HCT116 (cell line): ENCODE data around the gene OSCP1. TPM values are rescaled to one million over a fixed set of nuclear protein-coding genes. Genes with fewer than 3 reads are reported as not detected.
"Not testable (repeated sequence)": the region's sequence is repeated elsewhere in the genome, so short reads cannot be mapped to it uniquely, and the experiment has no call there.

Experiments used
- ATAC-seq: fragments of 200-7000 bp; cut with Tn5 transposase; 2 replicates; pipeline ENCODE4 v1.9.1; 2020; ENCODE audit warnings: mild to moderate bottlenecking, moderate library complexity
- BruUV-seq: library from RNA; stranded (reverse); fragments of 400-500 nt; replicated peaks from 2 replicates; lab custom pipeline; 2021; lab: Mats Ljungman, UMichigan
- CTCF ChIA-PET: fragments of 300-600 bp; sonication (Branson Sonifier 250); formaldehyde crosslinking; loops from one replicate; lab custom pipeline; 2021; ENCODE audit warnings: antibody characterized with exemption; lab: Charles Lee
- POLR2A ChIA-PET: fragments of 300-600, 350-600 bp; sonication (Branson Sonifier 250); formaldehyde crosslinking; loops from one replicate; lab custom pipeline; 2021; ENCODE audit warnings: antibody characterized with exemption; lab: Charles Lee
- RAD21 ChIA-PET, 2 experiments: fragments of 300-600 bp; sonication (Branson Sonifier 250); formaldehyde crosslinking; loops; one replicate each; lab custom pipeline; 2023; ENCODE audit warnings: low total read pairs in 2 of 2; ENCODE audit not compliant: uncharacterized antibody in 2 of 2, unreplicated experiment in 2 of 2, low non-redundant PET in 1 of 2; lab: Charles Lee
- DNase-seq: peaks from one replicate; pipeline ENCODE4 v3.0.0-alpha.2; 2010; ENCODE audit warnings: low read depth, low spot score
- H2AFZ ChIP-seq: fragments of 200-600 bp; shearing (Covaris generic), sonication (generic); 2 replicates; pipeline ENCODE4 v1.6.1; 2017; ENCODE audit warnings: low read depth, mixed run types, mixed read lengths, antibody characterized with exemption, low read length; ENCODE audit not compliant: poor library complexity, severe bottlenecking
- H3K27ac ChIP-seq: 2 replicates; pipeline ENCODE4 v1.5.1; 2012; ENCODE audit warnings: low read depth, low read length
- H3K27me3 ChIP-seq: fragments of 200-600 bp; sonication (generic); 2 replicates; pipeline ENCODE4 v1.6.1; 2016; ENCODE audit warnings: mixed run types, low read length, mixed read lengths; ENCODE audit not compliant: insufficient read depth
- H3K36me3 ChIP-seq, 2 experiments: fragments of 200-500 bp in 1 of 2; fragments of 200-600 bp in 1 of 2; sonication (Bioruptor generic) in 1 of 2; sonication (generic) in 1 of 2; 2 replicates each; pipeline versions ENCODE4 v1.5.1 to v1.6.1; 2014 to 2016; ENCODE audit warnings: low read length in 2 of 2, inconsistent platforms in 1 of 2, mixed read lengths in 1 of 2, mixed run types in 1 of 2; ENCODE audit not compliant: insufficient read depth in 2 of 2, control insufficient read depth in 1 of 2
- H3K4me1 ChIP-seq, 2 experiments: fragments of 200-600 bp in 1 of 2; sonication (generic) in 1 of 2; 2 replicates each; pipeline versions ENCODE4 v1.5.1 to v1.6.1; 2012 to 2017; ENCODE audit warnings: low read length in 2 of 2, inconsistent platforms in 1 of 2, mild to moderate bottlenecking in 1 of 2, mixed read lengths in 1 of 2, mixed run types in 1 of 2, moderate library complexity in 1 of 2; ENCODE audit not compliant: insufficient read depth in 2 of 2, control insufficient read depth in 1 of 2
- H3K4me2 ChIP-seq: fragments of 200-600 bp; sonication (generic); 2 replicates; pipeline ENCODE4 v1.6.1; 2017; ENCODE audit warnings: mixed run types, low read length, mixed read lengths
- H3K4me3 ChIP-seq, 2 experiments: fragments of 200-600 bp in 1 of 2; sonication (generic) in 1 of 2; replicated peaks in 1 of 2; 2 replicates each; pipeline ENCODE4 v1.5.1; 2011 to 2016; ENCODE audit warnings: low read length in 2 of 2, control low read depth in 1 of 2, low read depth in 1 of 2, mild to moderate bottlenecking in 1 of 2, mixed read lengths in 1 of 2, mixed run types in 1 of 2
- H3K79me2 ChIP-seq: fragments of 200-600 bp; sonication (generic); 2 replicates; pipeline ENCODE4 v1.6.1; 2017; ENCODE audit warnings: mild to moderate bottlenecking, mixed run types, low read length, moderate library complexity, mixed read lengths; ENCODE audit not compliant: insufficient read depth
- H3K9ac ChIP-seq: fragments of 200-600 bp; sonication (generic); 2 replicates; pipeline ENCODE4 v1.6.1; 2016; ENCODE audit warnings: low read length, mixed read lengths
- H3K9me2 ChIP-seq: fragments of 200-600 bp; sonication (generic), shearing (Covaris generic); 2 replicates; pipeline ENCODE4 v1.6.1; 2017; ENCODE audit warnings: mixed run types, mild to moderate bottlenecking, moderate library complexity; ENCODE audit not compliant: insufficient read depth
- H3K9me3 ChIP-seq, 2 experiments: fragments of 200-500 bp in 1 of 2; fragments of 200-600 bp in 1 of 2; sonication (Bioruptor generic) in 1 of 2; sonication (generic) in 1 of 2; 2 replicates each; pipeline ENCODE4 v1.6.1; 2014 to 2017; ENCODE audit warnings: low read length in 2 of 2, mixed read lengths in 2 of 2, inconsistent platforms in 1 of 2, low read depth in 1 of 2, mild to moderate bottlenecking in 1 of 2, mixed run types in 1 of 2, moderate library complexity in 1 of 2; ENCODE audit not compliant: control insufficient read depth in 1 of 2, insufficient read depth in 1 of 2
- H4K20me1 ChIP-seq: fragments of 200-600 bp; sonication (generic), shearing (Covaris generic); 2 replicates; pipeline ENCODE4 v1.6.1; 2017; ENCODE audit warnings: mixed run types, mild to moderate bottlenecking, moderate library complexity; ENCODE audit not compliant: insufficient read depth
- EGR1 ChIP-seq: IDR thresholded peaks from 2 replicates; pipeline ENCODE4 v1.6.1; 2012; ENCODE audit warnings: low read depth
- EZH2 ChIP-seq: fragments of 200-600 bp; sonication (generic); IDR thresholded peaks from 2 replicates; pipeline ENCODE4 v1.6.1; 2017; ENCODE audit warnings: antibody characterized with exemption, mixed run types
- JUND ChIP-seq: IDR thresholded peaks from 2 replicates; pipeline ENCODE4 v1.6.1; 2012
- SIN3A ChIP-seq: IDR thresholded peaks from 2 replicates; pipeline ENCODE4 v1.6.1; 2012; ENCODE audit warnings: low read depth
- YY1 ChIP-seq: IDR thresholded peaks from 2 replicates; pipeline ENCODE4 v1.6.1; 2011; ENCODE audit warnings: low read length, low read depth, moderate library complexity, mild to moderate bottlenecking; ENCODE audit not compliant: insufficient replicate concordance; ENCODE audit errors: extremely low read depth
- intact Hi-C: fragments of 100-400 bp; cut with micrococcal nuclease; formaldehyde crosslinking; loops from 2 replicates; pipeline ENCODE4 v1.10.0; 2022
- total RNA-seq: library from RNA; stranded (reverse); gene quantifications from one replicate; pipeline ENCODE4 v1.2.1, GENCODE V29; 2021; ENCODE audit not compliant: unreplicated experiment
- TF ChIP-seq, protein P1 (sequence below): IDR thresholded peaks from 2 replicates; pipeline ENCODE4 v1.6.1; 2012; ENCODE audit warnings: low read depth

OSCP1 gene
- total RNA-seq, 1 experiment from 2014 or later, result 4.1 TPM

- H3K27ac ChIP-seq, result no peak overlapping the region
- H3K9me2 ChIP-seq, result no peaks in the 10 kb centered on the region
- H2AFZ ChIP-seq, result no peak overlapping the region
- H3K4me2 ChIP-seq, result no peak overlapping the region
- no peaks in the 10 kb centered on the region for H3K36me3 ChIP-seq
- RAD21 ChIA-PET, result no interaction called here
- CTCF ChIA-PET, result no interaction called here
- no peaks in the 10 kb centered on the region for H4K20me1 ChIP-seq
- TF ChIP-seq YY1 (no peak), EGR1 (no peak), EZH2 (no peak), JUND (no peak), SIN3A (no peak)
- TF ChIP-seq, protein P1, sequence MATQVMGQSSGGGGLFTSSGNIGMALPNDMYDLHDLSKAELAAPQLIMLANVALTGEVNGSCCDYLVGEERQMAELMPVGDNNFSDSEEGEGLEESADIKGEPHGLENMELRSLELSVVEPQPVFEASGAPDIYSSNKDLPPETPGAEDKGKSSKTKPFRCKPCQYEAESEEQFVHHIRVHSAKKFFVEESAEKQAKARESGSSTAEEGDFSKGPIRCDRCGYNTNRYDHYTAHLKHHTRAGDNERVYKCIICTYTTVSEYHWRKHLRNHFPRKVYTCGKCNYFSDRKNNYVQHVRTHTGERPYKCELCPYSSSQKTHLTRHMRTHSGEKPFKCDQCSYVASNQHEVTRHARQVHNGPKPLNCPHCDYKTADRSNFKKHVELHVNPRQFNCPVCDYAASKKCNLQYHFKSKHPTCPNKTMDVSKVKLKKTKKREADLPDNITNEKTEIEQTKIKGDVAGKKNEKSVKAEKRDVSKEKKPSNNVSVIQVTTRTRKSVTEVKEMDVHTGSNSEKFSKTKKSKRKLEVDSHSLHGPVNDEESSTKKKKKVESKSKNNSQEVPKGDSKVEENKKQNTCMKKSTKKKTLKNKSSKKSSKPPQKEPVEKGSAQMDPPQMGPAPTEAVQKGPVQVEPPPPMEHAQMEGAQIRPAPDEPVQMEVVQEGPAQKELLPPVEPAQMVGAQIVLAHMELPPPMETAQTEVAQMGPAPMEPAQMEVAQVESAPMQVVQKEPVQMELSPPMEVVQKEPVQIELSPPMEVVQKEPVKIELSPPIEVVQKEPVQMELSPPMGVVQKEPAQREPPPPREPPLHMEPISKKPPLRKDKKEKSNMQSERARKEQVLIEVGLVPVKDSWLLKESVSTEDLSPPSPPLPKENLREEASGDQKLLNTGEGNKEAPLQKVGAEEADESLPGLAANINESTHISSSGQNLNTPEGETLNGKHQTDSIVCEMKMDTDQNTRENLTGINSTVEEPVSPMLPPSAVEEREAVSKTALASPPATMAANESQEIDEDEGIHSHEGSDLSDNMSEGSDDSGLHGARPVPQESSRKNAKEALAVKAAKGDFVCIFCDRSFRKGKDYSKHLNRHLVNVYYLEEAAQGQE, result no peak
- peaks cover under 1% of the 10 kb centered on the region; the same call in 1 of the 2 replicates for H3K27me3 ChIP-seq
- no peak for ATAC-seq
- no peaks in the 10 kb centered on the region for H3K9me3 ChIP-seq
- no peak overlapping the region for H3K9ac ChIP-seq
- intact Hi-C loops, result no loop called here
- no peaks in the 10 kb centered on the region for H3K4me1 ChIP-seq
- POLR2A ChIA-PET, result no interaction called here
- H3K4me3 ChIP-seq, result no peak overlapping the region
- no TSS peak for BruUV-seq
- DNase-seq, result no peak
- no peaks in the 10 kb centered on the region for H3K79me2 ChIP-seq
Observed at GRCh38 chr1:36492491-36492890, 42.2 kb upstream of the OSCP1 start.

DNA sequence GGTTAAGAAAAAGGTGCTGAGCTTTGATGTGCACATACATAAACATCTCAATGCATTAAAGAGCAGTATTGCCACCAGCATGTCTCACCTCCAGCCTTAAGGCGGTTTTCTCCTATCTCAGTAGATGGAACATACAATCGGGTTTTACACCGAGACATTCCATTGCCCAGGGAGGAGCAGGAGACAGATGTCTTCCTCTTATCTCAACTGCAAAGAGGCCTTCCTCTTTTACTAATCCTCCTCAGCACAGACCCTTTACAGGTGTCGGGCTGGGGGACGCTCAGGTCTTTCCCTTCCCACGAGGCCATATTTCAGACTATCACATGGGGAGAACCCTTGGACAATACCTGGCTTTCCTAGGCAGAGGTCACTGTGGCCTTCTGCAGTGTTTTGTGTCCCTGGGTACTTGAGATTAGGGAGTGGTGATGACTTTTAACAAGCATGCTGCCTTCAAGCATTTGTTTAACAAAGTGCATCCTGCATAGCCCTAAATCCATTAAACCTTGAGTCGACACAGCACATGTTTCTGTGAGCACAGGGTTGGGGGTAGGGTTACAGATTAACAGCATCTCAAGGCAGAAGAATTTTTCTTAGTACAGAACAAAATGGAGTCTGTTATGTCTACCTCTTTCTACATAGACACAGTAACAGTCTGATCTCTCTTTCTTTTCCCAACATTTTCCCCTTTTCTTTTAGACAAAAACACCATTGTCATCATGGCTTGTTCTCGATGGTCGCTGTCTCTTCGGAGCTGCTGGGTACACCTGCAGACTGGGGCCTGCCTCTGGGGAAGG, 39.2 kb upstream of the OSCP1 start:
- H3K27ac ChIP-seq, H3K4me1 ChIP-seq, H3K4me2 ChIP-seq, H3K27me3 ChIP-seq, H3K36me3 ChIP-seq, POLR2A ChIA-PET, RAD21 ChIA-PET, CTCF ChIA-PET, H3K4me3 ChIP-seq, BruUV-seq, intact Hi-C loops, H3K9me2 ChIP-seq, DNase-seq, H3K9me3 ChIP-seq, H3K79me2 ChIP-seq, H4K20me1 ChIP-seq, H3K9ac ChIP-seq, ATAC-seq, H2AFZ ChIP-seq: not testable (repeated sequence)
